Ecto neural progenitor cell (in vitro differentiated cells): ENCODE results near the gene ARMC9.
"Not testable (repeated sequence)": the region's sequence is repeated elsewhere in the genome, so short reads cannot be mapped to it uniquely, and the experiment has no call there.

Experiments used
- DNase-seq: peaks from one replicate; pipeline ENCODE4 v3.0.0-alpha.2; 2018; ENCODE audit warnings: low spot score

Gene ARMC9

GRCh38 chr2:231287696-231288095, 89.3 kb downstream of the ARMC9 start:
- DNase-seq: no peak

GRCh38 chr2:231288590-231288989, 90.2 kb downstream of the ARMC9 start:
- DNase-seq: no peak

- no peak for DNase-seq
These were observed 92.0 kb downstream of the ARMC9 start for GRCh38 chr2:231290321-231291015.

- no peak for DNase-seq
These were observed 94.2 kb downstream of the ARMC9 start for GRCh38 chr2:231292472-231293134.

GRCh38 chr2:231293163-231293562, 94.7 kb downstream of the ARMC9 start:
- no peak for DNase-seq

GRCh38 chr2:231294116-231294515, 95.7 kb downstream of the ARMC9 start:
- no peak for DNase-seq

- DNase-seq: no peak
These were observed 96.3 kb downstream of the ARMC9 start for GRCh38 chr2:231294571-231295362.

GRCh38 chr2:231295363-231295655, 96.9 kb downstream of the ARMC9 start:
- no peak for DNase-seq

- DNase-seq: no peak
These were observed 98.1 kb downstream of the ARMC9 start for GRCh38 chr2:231296401-231296974.

- peak; percentile 79 for DNase-seq
These were observed 98.9 kb downstream of the ARMC9 start for GRCh38 chr2:231297108-231297908.

GRCh38 chr2:231298091-231298490, 99.7 kb downstream of the ARMC9 start:
- no peak for DNase-seq

- no peak for DNase-seq
These were observed 100.8 kb downstream of the ARMC9 start for GRCh38 chr2:231299267-231299666.

- no peak for DNase-seq
These were observed 101.7 kb downstream of the ARMC9 start for GRCh38 chr2:231300020-231300721.

- no peak for DNase-seq
These were observed 102.3 kb downstream of the ARMC9 start for GRCh38 chr2:231300722-231301076.

- not testable (repeated sequence) for DNase-seq
These were observed 105.8 kb downstream of the ARMC9 start for GRCh38 chr2:231304259-231304658.

- DNase-seq: no peak
These were observed 106.8 kb downstream of the ARMC9 start for GRCh38 chr2:231305221-231305620.

GRCh38 chr2:231306791-231307393, 108.5 kb downstream of the ARMC9 start:
- DNase-seq: no peak

- no peak for DNase-seq
These were observed 109.8 kb downstream of the ARMC9 start for GRCh38 chr2:231308219-231308618.

GRCh38 chr2:231308631-231309428, 110.4 kb downstream of the ARMC9 start:
- no peak for DNase-seq

GRCh38 chr2:231312066-231312465, 113.6 kb downstream of the ARMC9 start:
- no peak for DNase-seq
